LHCN-M2 (cell line): ENCODE results near the gene PRRT1B. TPM values are rescaled to one million over a fixed set of nuclear protein-coding genes. Genes with fewer than 3 reads are reported as not detected.
"Not testable (repeated sequence)": the region's sequence is repeated elsewhere in the genome, so short reads cannot be mapped to it uniquely, and the experiment has no call there.

Experiments
- DNase-seq: peaks from one replicate; pipeline ENCODE4 v3.0.0-alpha.2; 2012; ENCODE audit warnings: low read depth
- total RNA-seq: library from RNA; depleted of rRNA; stranded (reverse); fragments of >200 nt; gene quantifications from 2 replicates; pipeline ENCODE4 v1.2.3, GENCODE V29; 2014

Gene PRRT1B
- total RNA-seq, 1 experiment from 2014 or later: not detected

DNA sequence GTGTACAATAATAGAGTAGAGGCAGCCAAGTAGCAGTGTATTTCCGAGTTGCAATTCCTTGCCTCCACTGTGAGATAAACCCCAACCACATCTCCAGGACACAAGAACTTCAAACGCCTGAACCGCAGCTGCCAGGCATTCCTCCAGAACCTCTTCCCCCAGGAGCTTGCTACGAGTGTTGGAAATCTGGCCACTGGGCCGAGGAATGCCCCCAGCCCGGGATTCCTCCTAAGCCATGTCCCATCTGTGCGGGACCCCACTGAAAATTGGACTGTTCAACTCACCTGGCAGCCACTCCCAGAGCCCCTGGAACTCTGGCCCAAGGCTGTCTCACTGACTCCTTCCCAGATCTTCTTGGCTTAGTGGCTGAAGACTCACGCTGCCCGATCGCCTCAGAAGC is 3.9 kb downstream of the PRRT1B start:
- DNase-seq: not testable (repeated sequence)

DNA sequence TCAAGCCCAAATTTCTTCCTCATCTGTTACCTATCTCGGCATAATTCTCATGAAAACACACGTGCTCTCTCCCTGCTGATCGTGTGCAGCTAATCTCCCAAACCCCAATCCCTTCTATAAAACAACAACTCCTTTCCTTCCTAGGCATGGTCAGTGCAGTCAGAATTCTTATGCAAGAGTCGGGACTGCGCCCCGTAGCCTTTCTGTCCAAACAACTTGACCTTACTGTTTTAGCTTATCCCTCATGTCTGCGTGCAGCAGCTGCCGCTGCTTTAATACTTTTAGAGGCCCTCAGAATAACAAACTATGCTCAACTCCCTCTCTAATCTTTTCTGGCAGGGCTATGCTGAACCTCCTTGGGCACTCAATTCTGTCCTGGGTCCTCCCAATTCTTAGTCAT is 5.1 kb downstream of the PRRT1B start:
- DNase-seq: not testable (repeated sequence)

GRCh38 chr9:131552030-131552429 is 6.7 kb downstream of the PRRT1B start:
- DNase-seq: no peak

- DNase-seq: no peak
Observed at GRCh38 chr9:131554087-131554842, 8.9 kb downstream of the PRRT1B start.

DNA sequence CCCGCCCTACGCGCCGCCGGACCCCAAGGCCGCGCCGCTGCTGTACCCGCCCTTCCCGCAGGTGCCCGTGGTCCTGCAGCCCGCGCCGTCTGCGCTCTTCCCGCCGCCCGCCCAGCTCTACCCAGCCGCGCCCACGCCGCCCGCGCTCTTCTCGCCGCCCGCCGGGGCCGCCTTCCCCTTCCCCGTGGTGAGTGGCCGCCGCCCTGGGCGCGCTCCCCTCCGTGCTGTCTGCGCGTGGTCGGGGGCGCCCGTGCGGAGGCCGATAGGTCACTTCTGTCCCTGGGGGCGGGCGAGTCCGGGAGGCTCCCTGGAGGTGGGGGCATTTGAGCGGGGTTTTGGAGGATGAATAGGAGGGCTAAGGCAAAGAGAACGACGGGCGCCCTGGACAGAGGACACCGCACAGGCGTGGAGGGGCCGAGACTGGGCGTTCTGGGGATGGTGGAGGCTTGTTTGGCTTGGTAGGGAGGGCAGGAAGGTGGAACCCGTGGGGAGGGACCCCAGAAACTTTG is 9.6 kb downstream of the PRRT1B start:
- no peak for DNase-seq

DNA sequence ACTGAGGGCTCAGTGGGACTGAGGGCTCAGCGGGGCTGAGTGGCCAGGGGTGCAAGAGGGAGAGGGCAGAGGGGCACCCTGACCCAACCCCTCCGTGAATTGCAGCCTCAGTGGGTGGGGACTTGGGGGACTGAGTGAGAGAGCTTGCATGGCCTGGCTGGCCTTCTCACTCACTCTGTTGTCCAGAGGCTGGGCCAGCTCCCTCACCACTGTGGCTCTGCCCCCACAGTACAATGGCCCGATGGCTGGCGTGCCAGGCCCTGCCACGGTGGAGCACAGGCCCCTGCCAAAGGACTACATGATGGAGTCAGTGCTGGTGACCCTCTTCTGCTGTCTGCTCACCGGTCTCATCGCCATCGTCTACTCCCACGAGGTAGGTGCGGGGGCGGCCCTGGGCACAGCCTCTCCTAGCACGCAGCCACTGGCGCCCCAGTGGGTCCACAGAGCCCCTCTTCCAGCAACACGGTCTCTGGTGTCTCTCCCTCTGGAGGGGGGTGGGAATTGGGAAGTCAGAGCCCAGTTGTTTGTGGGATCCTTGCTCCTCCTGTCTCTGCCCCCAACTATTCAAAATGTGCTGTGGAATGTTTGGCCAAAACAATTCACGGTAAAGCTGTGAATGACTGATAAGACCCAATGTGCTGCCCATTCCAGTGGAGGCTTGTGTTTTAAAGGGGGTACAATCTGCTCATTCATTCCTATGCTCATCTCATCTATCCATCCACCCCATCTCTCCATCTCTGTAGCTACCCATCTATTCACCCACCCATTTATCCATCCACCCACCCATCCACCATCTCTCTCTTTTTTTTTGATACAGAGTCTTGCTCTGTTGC is 10.7 kb downstream of the PRRT1B start:
- no peak for DNase-seq

DNA sequence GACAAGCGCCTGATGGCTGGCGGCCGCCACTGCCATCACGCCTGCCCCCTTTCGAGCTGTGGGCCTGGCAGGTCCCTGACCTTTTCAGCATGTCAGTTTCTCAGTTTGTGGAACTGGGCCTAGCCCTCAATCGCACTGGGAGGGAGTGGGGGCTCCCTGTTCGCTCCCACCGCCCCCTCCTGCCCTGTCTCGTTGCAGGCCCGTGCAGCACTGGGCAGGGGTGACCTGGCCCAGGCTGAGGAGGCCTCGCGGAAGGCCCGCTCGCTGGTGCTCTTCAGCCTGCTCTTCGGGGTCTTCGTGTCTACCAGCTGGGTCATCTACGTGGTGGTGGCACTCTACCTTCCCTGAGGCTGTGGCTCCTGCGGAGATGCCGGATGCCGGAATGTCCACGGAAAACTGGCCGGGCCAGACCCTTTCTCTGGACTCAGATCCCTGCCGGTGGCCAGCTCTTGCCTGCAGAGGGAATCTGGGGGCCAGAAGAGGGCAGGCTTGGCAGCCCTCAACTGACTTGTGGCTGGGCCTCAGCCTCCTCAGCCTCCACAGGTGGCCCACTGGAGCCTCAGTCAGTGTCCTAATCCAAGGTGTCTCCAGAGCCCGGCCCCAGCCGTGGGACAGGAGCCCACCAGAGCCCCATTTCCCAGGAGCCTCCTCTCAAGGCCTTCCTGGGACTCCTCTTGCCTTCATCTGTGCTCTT is 12.7 kb downstream of the PRRT1B start:
- no peak for DNase-seq

GRCh38 chr9:131559421-131560000 is 14.2 kb downstream of the PRRT1B start:
- no peak for DNase-seq

DNA sequence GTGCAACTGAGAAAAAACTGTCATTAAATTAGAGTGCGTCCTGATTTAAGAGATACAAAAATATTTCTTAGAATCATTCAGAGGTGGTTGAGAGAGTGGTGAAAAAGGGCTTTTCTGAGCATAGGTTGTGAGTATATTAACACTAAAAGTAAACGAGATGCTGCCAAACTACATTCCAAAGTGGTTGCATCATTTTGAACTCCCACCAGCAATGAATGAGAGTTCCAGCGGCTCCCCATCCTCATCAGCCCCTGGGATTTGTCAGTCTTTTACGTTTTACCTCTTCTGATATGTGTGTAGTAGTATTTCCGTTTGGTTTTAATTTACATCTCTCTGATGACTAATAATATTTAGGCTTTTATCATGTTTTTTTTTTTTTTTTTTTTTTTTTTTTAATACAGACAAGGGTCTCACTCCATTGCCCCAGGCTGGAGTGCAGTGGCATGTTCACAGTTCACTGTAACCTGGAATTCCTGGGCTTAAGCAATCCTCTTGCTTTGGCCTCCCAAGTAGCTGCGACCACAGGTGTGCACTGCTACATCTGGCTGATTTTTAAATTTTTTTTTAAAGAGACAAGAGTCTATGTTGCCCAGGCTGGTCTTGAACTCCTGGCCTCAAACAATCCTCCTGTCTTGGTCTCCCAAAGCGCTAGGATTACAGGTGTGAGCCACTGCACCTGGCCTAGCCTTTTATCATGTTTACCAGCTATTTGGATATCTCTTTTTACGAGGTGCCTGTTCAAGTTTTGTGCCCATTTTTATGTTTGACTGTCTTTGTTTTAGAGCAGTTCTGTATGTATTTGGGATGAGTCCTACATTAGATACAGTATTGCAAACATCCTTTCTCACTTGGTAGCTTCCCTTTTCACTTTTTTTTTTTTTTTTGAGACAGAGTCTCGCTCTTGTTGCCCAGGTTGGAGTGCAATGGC is 17.0 kb downstream of the PRRT1B start:
- no peak for DNase-seq

DNA sequence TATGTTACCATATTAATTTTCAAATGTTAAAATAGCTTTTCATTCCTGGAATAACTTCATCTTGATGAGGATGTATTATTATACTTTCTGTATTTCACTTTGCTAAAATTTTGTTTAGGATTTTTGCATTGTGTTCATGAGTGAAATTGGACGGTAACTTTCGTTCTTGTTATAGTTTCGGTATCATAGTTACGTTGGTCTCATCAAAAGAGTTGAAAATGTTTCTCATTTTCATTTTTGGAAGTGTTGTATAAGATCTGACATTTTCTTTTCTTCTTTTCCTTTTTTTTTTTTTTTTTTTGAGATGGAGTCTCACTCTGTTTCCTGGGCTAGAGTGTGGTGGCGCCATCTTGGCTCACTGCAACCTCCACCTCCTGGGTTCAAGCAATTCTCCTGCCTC is 20.0 kb downstream of the PRRT1B start:
- no peak for DNase-seq

- DNase-seq: no peak
Observed at GRCh38 chr9:131566158-131566557, 20.8 kb downstream of the PRRT1B start.

DNA sequence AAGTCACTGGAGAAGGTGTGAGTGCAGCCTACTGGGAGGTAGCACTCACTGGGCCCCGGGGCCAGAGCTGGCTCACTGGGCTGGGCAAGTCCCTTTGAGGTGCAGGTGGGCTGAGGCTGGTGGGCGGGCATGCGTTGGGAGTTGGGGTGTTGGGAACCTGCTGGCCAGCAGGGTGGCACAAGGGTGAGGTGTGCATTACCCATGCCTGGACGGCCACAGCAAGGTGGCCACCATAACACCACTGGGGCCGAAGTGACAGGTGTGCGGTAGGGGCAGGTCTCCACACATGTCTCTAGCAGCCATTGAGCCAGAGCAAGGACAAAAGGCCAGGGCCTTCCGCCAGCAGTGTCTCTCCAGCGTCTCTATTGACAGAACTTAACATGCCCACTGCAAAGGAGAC is 22.6 kb downstream of the PRRT1B start:
- no peak for DNase-seq

- DNase-seq: no peak
Observed at GRCh38 chr9:131574730-131575640, 29.7 kb downstream of the PRRT1B start.

- DNase-seq: no peak
Observed at GRCh38 chr9:131575946-131576853, 30.9 kb downstream of the PRRT1B start.

DNA sequence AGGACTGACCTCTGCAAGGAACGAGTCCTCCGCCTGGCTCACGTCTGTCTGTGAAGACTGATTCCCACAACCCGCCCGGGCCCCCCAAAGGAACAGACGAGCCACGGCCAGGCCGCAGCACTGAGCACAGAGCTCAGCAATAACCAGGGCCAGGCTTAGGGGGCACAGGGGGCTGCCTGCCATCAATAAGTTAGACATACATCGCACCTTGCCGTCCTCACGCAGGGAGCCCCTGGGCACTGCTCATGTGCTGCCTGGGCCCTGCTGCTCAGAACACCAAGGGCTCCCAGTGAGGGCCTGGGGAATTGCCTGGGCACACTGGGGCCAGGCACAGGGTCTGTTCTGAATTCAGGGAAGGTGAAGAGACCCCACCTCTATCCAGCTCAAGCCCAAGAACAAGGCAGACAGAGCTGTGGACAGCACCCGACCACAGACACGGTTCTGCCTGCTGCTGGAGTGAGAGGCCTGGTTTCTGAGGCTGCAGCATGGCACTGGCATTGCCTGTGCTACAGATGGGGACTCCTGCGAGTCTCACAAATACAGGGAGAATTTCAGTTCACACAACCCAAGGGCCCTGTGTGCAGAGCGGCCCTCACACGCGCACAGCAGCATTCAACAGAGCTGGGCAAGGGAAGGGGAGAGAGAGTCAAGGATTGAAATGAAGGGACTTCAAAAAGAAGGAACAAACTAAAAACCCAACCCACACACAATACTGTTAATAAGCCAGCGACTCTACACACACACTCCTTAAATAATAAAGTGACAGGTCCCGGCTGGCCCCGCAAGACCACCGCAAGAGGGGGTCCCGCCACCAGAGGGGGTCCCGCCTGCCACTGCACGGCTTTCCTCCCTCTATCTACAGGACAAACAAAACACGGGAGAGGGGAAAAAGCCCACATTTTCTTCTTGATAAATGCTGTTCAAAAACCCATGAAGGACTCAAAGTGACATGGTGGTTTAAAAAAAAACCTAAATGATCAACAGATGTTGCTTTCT is 32.0 kb downstream of the PRRT1B start:
- DNase-seq: no peak

DNA sequence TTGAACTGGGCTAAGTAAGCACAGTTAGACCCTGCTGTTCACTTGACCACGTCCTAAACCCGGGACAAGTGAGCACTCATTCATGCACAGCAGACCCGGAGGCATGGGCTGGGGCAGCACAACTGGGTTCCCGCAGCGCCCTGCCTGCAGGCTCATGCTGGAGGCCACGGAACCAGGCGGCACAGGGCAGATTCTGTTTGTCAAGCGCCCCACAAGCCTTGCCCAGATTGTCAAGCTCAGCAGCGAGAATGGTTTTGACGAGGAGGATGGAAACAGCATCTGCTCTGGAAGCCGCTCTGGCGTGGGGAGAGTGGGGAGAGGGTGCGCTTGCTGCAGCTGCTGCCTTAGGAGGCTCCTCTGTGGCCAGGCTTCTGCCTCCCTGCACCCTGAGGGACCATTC is 32.7 kb downstream of the PRRT1B start:
- DNase-seq: no peak
